K562 (cell line): Measurements from ENCODE around the gene CACNA1C.

Experiments used
- ADNP ChIP-seq: fragments of 200-800 bp; sonication (Bioruptor generic); IDR thresholded peaks from 2 replicates; pipeline ENCODE4 v1.6.1; 2016; ENCODE audit warnings: missing genetic modification characterization, missing compliant biosample characterization
- CHD2 ChIP-seq: IDR thresholded peaks from 2 replicates; pipeline ENCODE4 v1.6.1; 2011; ENCODE audit warnings: low read depth, low read length
- EP300 ChIP-seq: IDR thresholded peaks from 2 replicates; pipeline ENCODE4 v1.6.1; 2012; ENCODE audit warnings: low read length, improper control_type of control experiment
- MECOM ChIP-seq: fragments of 250-450 bp; sonication (Bioruptor Pico); IDR thresholded peaks from 2 replicates; pipeline ENCODE4 v1.8.0; 2022; ENCODE audit warnings: inconsistent platforms
- MXI1 ChIP-seq: IDR thresholded peaks from 2 replicates; pipeline ENCODE4 v1.6.1; 2011; ENCODE audit warnings: low read depth, mild to moderate bottlenecking, improper control_type of control experiment, low read length
- PBX2 ChIP-seq, 2 experiments: IDR thresholded peaks in 1 of 2; conservative IDR thresholded peaks in 1 of 2; 2 replicates each; pipeline ENCODE4 v1.6.1; 2016; ENCODE audit warnings: low read depth in 2 of 2, mild to moderate bottlenecking in 1 of 2, missing compliant biosample characterization in 1 of 2, missing genetic modification characterization in 1 of 2, moderate library complexity in 1 of 2
- RFX1 ChIP-seq: fragments of 450-650 bp; IDR thresholded peaks from 2 replicates; pipeline ENCODE4 v1.6.1; 2016; ENCODE audit warnings: mild to moderate bottlenecking, moderate library complexity
- STAT5B ChIP-seq: fragments of 250-450 bp; sonication (Bioruptor Pico); IDR thresholded peaks from 2 replicates; pipeline ENCODE4 v1.8.0; 2021; ENCODE audit warnings: mild to moderate bottlenecking, inconsistent platforms
- YY1 ChIP-seq, 3 experiments: IDR thresholded peaks; 2 replicates each; pipeline ENCODE4 v1.6.1; 2011; ENCODE audit warnings: low read length in 2 of 3, mild to moderate bottlenecking in 2 of 3, moderate library complexity in 2 of 3, borderline replicate concordance in 1 of 3, control low read depth in 1 of 3, low read depth in 1 of 3; ENCODE audit not compliant: insufficient read depth in 3 of 3, insufficient replicate concordance in 2 of 3, control insufficient read depth in 1 of 3, insufficient read length in 1 of 3; ENCODE audit errors: extremely low read depth in 1 of 3
- TF ChIP-seq, protein P1 (sequence below): fragments of 450-650 bp; IDR thresholded peaks from 2 replicates; pipeline ENCODE4 v1.6.1; 2014; ENCODE audit warnings: low read depth, mild to moderate bottlenecking, moderate library complexity, borderline replicate concordance
- TF ChIP-seq, protein P2 (sequence below), 3 experiments: IDR thresholded peaks in 2 of 3; conservative IDR thresholded peaks in 1 of 3; 2 replicates each; pipeline ENCODE4 v1.5.1; 2011 to 2012; ENCODE audit warnings: low read length in 3 of 3, mild to moderate bottlenecking in 3 of 3, control low read depth in 2 of 3, improper control_type of control experiment in 1 of 3, inconsistent platforms in 1 of 3, low read depth in 1 of 3, mixed read lengths in 1 of 3, moderate library complexity in 1 of 3; ENCODE audit not compliant: insufficient read depth in 2 of 3

DNA sequence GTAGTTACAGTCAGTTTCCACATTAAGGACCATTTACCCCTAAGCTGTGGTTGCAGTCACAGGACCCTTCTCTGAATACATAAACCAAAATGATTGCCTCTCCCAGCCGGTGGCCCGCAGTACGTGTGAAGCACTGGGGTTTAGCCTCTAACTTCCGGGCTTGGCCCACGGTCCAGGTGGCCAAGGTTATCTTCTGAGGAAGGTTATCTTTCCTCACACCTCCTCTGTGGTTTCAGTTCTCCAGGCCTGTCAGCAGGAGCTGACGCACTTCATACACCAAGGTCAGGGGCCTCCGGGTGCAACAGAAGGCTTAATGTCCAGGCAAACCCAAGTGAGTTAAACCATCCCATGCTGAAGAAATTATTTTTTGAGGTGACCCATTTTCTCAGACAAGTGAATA lies 451.0 kb downstream of the CACNA1C start:
- no peak for TF ChIP-seq ADNP (tag)
- no peak for TF ChIP-seq RFX1
- TF ChIP-seq CHD2: no peak
- TF ChIP-seq, protein P1, sequence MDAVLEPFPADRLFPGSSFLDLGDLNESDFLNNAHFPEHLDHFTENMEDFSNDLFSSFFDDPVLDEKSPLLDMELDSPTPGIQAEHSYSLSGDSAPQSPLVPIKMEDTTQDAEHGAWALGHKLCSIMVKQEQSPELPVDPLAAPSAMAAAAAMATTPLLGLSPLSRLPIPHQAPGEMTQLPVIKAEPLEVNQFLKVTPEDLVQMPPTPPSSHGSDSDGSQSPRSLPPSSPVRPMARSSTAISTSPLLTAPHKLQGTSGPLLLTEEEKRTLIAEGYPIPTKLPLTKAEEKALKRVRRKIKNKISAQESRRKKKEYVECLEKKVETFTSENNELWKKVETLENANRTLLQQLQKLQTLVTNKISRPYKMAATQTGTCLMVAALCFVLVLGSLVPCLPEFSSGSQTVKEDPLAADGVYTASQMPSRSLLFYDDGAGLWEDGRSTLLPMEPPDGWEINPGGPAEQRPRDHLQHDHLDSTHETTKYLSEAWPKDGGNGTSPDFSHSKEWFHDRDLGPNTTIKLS: no peak
- TF ChIP-seq MECOM (CRISPR knock-in tag): no peak
- TF ChIP-seq YY1 (IDR thresholded peaks at IDR 0.05; ENCODE audit: borderline replicate concordance in 1 of 3, control insufficient read depth in 1 of 3, extremely low read depth in 1 of 3, insufficient read depth in 3 of 3, insufficient read length in 1 of 3, insufficient replicate concordance in 2 of 3, low read depth in 1 of 3, low read length in 2 of 3): no peak
- no peak for TF ChIP-seq EP300
- TF ChIP-seq, protein P2, sequence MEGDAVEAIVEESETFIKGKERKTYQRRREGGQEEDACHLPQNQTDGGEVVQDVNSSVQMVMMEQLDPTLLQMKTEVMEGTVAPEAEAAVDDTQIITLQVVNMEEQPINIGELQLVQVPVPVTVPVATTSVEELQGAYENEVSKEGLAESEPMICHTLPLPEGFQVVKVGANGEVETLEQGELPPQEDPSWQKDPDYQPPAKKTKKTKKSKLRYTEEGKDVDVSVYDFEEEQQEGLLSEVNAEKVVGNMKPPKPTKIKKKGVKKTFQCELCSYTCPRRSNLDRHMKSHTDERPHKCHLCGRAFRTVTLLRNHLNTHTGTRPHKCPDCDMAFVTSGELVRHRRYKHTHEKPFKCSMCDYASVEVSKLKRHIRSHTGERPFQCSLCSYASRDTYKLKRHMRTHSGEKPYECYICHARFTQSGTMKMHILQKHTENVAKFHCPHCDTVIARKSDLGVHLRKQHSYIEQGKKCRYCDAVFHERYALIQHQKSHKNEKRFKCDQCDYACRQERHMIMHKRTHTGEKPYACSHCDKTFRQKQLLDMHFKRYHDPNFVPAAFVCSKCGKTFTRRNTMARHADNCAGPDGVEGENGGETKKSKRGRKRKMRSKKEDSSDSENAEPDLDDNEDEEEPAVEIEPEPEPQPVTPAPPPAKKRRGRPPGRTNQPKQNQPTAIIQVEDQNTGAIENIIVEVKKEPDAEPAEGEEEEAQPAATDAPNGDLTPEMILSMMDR (IDR thresholded peaks at IDR 0.05 in 2 of 3, conservative IDR thresholded peaks at IDR 0.05 in 1 of 3; ENCODE audit: insufficient read depth in 2 of 3, low read depth in 1 of 3, low read length in 3 of 3): no peak
- TF ChIP-seq MXI1: no peak
- no peak for TF ChIP-seq STAT5B (CRISPR knock-in tag)
- TF ChIP-seq PBX2 (CRISPR knock-in tag; IDR thresholded peaks at IDR 0.05; ENCODE audit: low read depth): no peak
- no peak for TF ChIP-seq PBX2 (tag; conservative IDR thresholded peaks at IDR 0.05; ENCODE audit: low read depth)
